Pancreas (tissue), 10 donors: ENCODE results near the gene IER5L. TPM values are rescaled to one million over a fixed set of nuclear protein-coding genes. Genes with fewer than 3 reads are reported as not detected.
A peak's percentile ranks its signal among the peaks of the same experiment; 100 is the strongest.

Experiments
- ATAC-seq, 4 donors: fragments of 200-7000 bp; cut with Tn5 transposase; one replicate each; pipeline versions ENCODE4 v1.8.0 to v1.9.1; 2020; ENCODE audit warnings: mild to moderate bottlenecking in 4 of 4, moderate library complexity in 4 of 4
- DNase-seq, 6 donors: peaks; one replicate each; pipeline ENCODE4 v3.0.0-alpha.2; 2020
- FAIRE-seq: peaks from 2 replicates; lab custom pipeline; 2012; peaks lifted over from hg19 to GRCh38; lab: Jason Lieb, UNC
- H3K27ac ChIP-seq, 4 donors: fragments of 200-600 bp; sonication (generic); 1 replicate in 3 of 4; 2 replicates in 1 of 4; pipeline versions ENCODE4 v1.5.0 to v1.8.0; 2020
- H3K27me3 ChIP-seq, 4 donors: fragments of 200-600 bp; one replicate each; pipeline ENCODE4 v1.8.0; 2021
- H3K36me3 ChIP-seq, 3 donors: fragments of 200-600 bp; sonication (generic) in 1 of 3; one replicate each; pipeline versions ENCODE4 v1.5.0 to v1.8.0; 2020 to 2021
- H3K4me1 ChIP-seq, 3 donors: fragments of 200-600 bp; one replicate each; pipeline ENCODE4 v1.8.0; 2021
- H3K4me3 ChIP-seq, 4 donors: fragments of 200-600 bp; sonication (generic) in 2 of 4; one replicate each; pipeline versions ENCODE4 v1.5.0 to v1.8.0; 2020 to 2021
- H3K9me3 ChIP-seq, 4 donors: fragments of 200-600 bp; one replicate each; pipeline ENCODE4 v1.8.0; 2021
- WGBS, 2 donors: extraction: QIAGEN DNeasy Blood & Tissue Kit; methylation state at CpG; one replicate each; pipeline ENCODE4 v1.1.7; 2013; 5-methylcytosine and 5-hydroxymethylcytosine counted together
- intact Hi-C, 3 donors: fragments of 100-400 bp; cut with DNase I; formaldehyde crosslinking; loops; one replicate each; pipeline versions ENCODE4 v1.11.1 to v1.14.2; 2022
- polyA plus RNA-seq, 2 donors: library from polyadenylated mRNA; stranded (reverse); fragments of 200-250 nt; gene quantifications; one replicate each; pipeline ENCODE4 v1.2.3, GENCODE V29; 2013
- total RNA-seq, 6 donors: library from RNA; stranded (reverse); fragmentation: NEBNext Ultra II Directional in 4 of 6; extraction: Animal tissue kit (Norgen Biotek cat#: 25700) in 4 of 6; gene quantifications; one replicate each; pipeline versions ENCODE4 v1.2.1 to v1.2.4, GENCODE V29; 2021 to 2023
- TF ChIP-seq, protein P1 (sequence below), 4 donors: fragments of 200-600 bp; sonication (generic) in 3 of 4; IDR thresholded peaks; one replicate each; pipeline versions ENCODE4 v1.5.0 to v1.8.0; 2021; ENCODE audit warnings: antibody characterized with exemption in 4 of 4
- donor health status: healthy with polysubstance abuse.
- donor health status: DM: no; HTN: no; CAD: no; lungs with moderate emphysema.
- donor health status: DM: no; HTN: no; CAD: no.
- donor health status: control.
- donor health status: control.
- donor health status: Bipolar disorder and iron deficiency.
- donor health status: DM: yes; HTN: yes; CAD: no.
- donor health status: DM: no; HTN: no; CAD: no.
- donor health status: DM: no; HTN: no; CAD: no.
- donor health status: DM: yes; HTN: yes; CAD: no.

IER5L gene
- total and polyA plus RNA-seq, 8 donors = 1.8 to 14.3 (median 6.4) TPM

DNA sequence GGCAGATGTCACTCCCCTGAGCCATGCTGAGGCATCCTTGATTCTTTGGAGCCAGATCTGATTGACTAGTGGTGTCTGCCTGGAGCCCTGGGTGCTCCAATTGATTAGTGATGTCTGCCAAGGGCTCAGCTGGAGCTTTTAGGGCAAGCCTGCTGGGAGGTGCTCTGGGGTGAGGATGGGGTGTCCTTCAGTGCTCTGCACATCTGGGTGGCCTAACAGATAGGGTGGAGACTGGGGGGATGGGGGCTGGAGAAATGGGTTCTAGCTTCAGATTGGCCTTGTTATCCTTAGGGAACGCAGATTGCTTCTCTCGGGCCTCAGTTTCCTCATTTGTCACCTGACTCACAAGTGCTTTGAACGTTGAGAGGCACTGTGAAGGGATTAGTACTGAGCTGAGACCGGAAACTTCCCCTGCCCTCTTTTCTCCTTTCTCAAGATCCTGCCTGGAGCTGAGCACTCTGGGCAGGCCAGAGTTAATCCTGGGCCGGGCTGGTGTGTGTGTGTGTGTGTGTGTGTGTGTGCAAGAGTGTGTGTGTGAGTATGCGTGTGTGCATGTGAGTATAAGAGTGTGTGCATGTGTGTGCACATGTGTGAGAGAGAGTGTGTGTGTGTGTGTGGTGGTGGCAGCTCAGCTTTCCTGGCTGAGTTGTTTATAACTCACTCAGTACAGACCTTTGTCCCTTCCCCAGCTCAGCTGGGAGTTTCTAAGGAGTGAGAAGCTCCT is 5.6 kb upstream of the IER5L start:
- no peaks in the 10 kb centered on the region for H3K9me3 ChIP-seq
- ATAC-seq (peak in 2 of 4 donors; percentile 12 to 27), FAIRE-seq (no peak), DNase-seq (no peak)
- no peaks in the 10 kb centered on the region for H3K27me3 ChIP-seq
- intact Hi-C loops = no loop called here
- TF ChIP-seq, protein P1, sequence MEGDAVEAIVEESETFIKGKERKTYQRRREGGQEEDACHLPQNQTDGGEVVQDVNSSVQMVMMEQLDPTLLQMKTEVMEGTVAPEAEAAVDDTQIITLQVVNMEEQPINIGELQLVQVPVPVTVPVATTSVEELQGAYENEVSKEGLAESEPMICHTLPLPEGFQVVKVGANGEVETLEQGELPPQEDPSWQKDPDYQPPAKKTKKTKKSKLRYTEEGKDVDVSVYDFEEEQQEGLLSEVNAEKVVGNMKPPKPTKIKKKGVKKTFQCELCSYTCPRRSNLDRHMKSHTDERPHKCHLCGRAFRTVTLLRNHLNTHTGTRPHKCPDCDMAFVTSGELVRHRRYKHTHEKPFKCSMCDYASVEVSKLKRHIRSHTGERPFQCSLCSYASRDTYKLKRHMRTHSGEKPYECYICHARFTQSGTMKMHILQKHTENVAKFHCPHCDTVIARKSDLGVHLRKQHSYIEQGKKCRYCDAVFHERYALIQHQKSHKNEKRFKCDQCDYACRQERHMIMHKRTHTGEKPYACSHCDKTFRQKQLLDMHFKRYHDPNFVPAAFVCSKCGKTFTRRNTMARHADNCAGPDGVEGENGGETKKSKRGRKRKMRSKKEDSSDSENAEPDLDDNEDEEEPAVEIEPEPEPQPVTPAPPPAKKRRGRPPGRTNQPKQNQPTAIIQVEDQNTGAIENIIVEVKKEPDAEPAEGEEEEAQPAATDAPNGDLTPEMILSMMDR (IDR thresholded peaks at IDR 0.05) = no peak
- 54 to 56% methylated on average over 6 of the region's 6 CpGs for WGBS, 2 donors
- no peak overlapping the region for H3K4me3 ChIP-seq
- no peak overlapping the region for H3K27ac ChIP-seq
- no peaks in the 10 kb centered on the region for H3K36me3 ChIP-seq
- H3K4me1 ChIP-seq = no peaks in the 10 kb centered on the region

- peak in 1 of 4 donors; percentile 7 for ATAC-seq
- DNase-seq = no peak
- Histone ChIP-seq H3K27ac (no peak overlapping the region), H3K4me3 (no peak overlapping the region), H3K9me3 (no peaks in the 10 kb centered on the region), H3K36me3 (no peaks in the 10 kb centered on the region), H3K27me3 (no peaks in the 10 kb centered on the region), H3K4me1 (no peaks in the 10 kb centered on the region)
- intact Hi-C loops = no loop called here
- WGBS, 2 donors = 69 to 73% methylated on average over 20 of the region's 20 CpGs
- FAIRE-seq = no peak
- TF ChIP-seq, protein P1 (IDR thresholded peaks at IDR 0.05) = peak in 1 of 4 donors; percentile 8
These were observed 4.8 kb upstream of the IER5L start for GRCh38 chr9:129182625-129183494.

DNA sequence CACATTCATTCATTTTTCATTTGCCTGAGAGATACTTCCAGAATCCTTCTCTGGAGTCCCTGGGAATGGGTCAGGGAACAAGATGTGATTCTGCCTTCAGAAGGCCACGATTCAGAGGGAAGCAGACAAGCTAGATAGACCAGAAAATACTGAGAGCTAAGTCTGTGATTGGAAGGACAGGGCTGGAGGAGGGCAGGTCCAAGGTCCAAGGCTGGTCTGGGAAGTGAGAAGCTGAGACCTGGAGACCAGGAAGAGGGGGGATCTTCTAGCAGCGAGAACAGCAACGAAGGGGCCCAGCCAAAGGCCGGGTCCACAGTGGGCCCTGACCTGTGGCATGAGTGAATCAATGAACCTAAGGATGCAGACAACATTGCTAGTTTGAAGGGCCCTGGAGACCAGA is 4.1 kb upstream of the IER5L start:
- intact Hi-C loops = no loop called here
- Histone ChIP-seq H3K4me1 (no peaks in the 10 kb centered on the region), H3K27ac (no peak overlapping the region), H3K27me3 (no peaks in the 10 kb centered on the region), H3K4me3 (no peak overlapping the region), H3K9me3 (no peaks in the 10 kb centered on the region), H3K36me3 (no peaks in the 10 kb centered on the region)
- TF ChIP-seq, protein P1 (IDR thresholded peaks at IDR 0.05) = no peak
- 52 to 55% methylated on average over 4 of the region's 4 CpGs for WGBS, 2 donors
- no peak for DNase-seq
- no peak for FAIRE-seq
- ATAC-seq = peak in 1 of 4 donors; percentile 35

DNA sequence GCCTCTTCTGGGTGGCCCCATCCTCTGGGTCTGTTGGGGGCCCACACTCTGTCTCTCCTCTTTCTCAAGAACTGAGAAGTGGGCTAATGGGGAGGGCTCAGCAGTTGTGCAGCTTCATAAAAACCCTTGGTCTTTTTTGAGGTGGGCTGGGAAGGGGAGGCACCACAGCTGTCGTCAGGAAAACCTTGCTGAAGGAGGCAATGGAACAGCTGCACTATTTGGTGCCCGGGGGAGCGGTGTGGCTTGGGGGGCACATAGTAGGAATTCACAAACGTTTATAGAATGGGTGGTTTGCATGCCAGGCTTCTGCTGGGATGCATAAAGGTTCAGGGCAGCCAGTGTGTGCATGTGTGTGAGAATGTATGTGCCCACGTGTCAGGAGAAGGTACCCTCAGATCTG is 3.2 kb upstream of the IER5L start:
- no peak overlapping the region for H3K4me3 ChIP-seq
- no peaks in the 10 kb centered on the region for H3K4me1 ChIP-seq
- intact Hi-C loops = no loop called here
- 74 to 79% methylated on average over 5 of the region's 5 CpGs for WGBS, 2 donors
- no peak for FAIRE-seq
- H3K27ac ChIP-seq = no peak overlapping the region
- TF ChIP-seq, protein P1 (IDR thresholded peaks at IDR 0.05) = no peak
- no peaks in the 10 kb centered on the region for H3K36me3 ChIP-seq
- H3K9me3 ChIP-seq = no peaks in the 10 kb centered on the region
- ATAC-seq = no peak
- DNase-seq = no peak
- no peaks in the 10 kb centered on the region for H3K27me3 ChIP-seq
